Left ventricle myocardium inferior (tissue), 1 donor: Measurements from ENCODE around the gene KNDC1. TPM values are rescaled to one million over a fixed set of nuclear protein-coding genes. Genes with fewer than 3 reads are reported as not detected.
"Not testable (repeated sequence)": the region's sequence is repeated elsewhere in the genome, so short reads cannot be mapped to it uniquely, and the experiment has no call there.

Source experiments
- DNase-seq: peaks from one replicate; pipeline ENCODE4 v3.0.0-alpha.2; 2020
- H3K27ac ChIP-seq: fragments of 200-600 bp; replicated peaks from 2 replicates; pipeline ENCODE4 v1.8.0; 2021
- H3K27me3 ChIP-seq: fragments of 200-600 bp; 2 replicates; pipeline ENCODE4 v1.8.0; 2021; ENCODE audit warnings: low read depth
- H3K36me3 ChIP-seq: fragments of 200-600 bp; 2 replicates; pipeline ENCODE4 v1.8.0; 2021
- H3K4me1 ChIP-seq: fragments of 200-600 bp; 2 replicates; pipeline ENCODE4 v1.8.0; 2021
- H3K4me3 ChIP-seq: fragments of 200-600 bp; 2 replicates; pipeline ENCODE4 v1.8.0; 2021; ENCODE audit warnings: mild to moderate bottlenecking, moderate library complexity
- H3K9me3 ChIP-seq: fragments of 200-600 bp; replicated peaks from 2 replicates; pipeline ENCODE4 v1.8.0; 2021
- intact Hi-C: fragments of 100-400 bp; cut with micrococcal nuclease; formaldehyde crosslinking; loops from one replicate; pipeline ENCODE4 v1.11.0; 2022
- total RNA-seq: library from RNA; stranded (reverse); fragmentation: NEBNext Ultra II Directional; extraction: Animal tissue kit (Norgen Biotek cat#: 25700); gene quantifications from one replicate; pipeline ENCODE4 v1.2.1, GENCODE V29; 2021
- TF ChIP-seq, protein P1 (sequence below): fragments of 200-600 bp; IDR thresholded peaks from 2 replicates; pipeline ENCODE4 v1.8.0; 2021; ENCODE audit warnings: antibody characterized with exemption, mild to moderate bottlenecking, borderline replicate concordance
- donor health status: DM: no; HTN: yes; CAD: no; lungs with severe emphysema.

The KNDC1 gene
- total RNA-seq, 1 donor from 2014 or later, result 0.11 TPM

GRCh38 chr10:133230387-133231195 lies 70.6 kb downstream of the KNDC1 start:
- peaks cover 11% of the 10 kb centered on the region for H3K4me1 ChIP-seq
- DNase-seq, result no peak
- TF ChIP-seq, protein P1, sequence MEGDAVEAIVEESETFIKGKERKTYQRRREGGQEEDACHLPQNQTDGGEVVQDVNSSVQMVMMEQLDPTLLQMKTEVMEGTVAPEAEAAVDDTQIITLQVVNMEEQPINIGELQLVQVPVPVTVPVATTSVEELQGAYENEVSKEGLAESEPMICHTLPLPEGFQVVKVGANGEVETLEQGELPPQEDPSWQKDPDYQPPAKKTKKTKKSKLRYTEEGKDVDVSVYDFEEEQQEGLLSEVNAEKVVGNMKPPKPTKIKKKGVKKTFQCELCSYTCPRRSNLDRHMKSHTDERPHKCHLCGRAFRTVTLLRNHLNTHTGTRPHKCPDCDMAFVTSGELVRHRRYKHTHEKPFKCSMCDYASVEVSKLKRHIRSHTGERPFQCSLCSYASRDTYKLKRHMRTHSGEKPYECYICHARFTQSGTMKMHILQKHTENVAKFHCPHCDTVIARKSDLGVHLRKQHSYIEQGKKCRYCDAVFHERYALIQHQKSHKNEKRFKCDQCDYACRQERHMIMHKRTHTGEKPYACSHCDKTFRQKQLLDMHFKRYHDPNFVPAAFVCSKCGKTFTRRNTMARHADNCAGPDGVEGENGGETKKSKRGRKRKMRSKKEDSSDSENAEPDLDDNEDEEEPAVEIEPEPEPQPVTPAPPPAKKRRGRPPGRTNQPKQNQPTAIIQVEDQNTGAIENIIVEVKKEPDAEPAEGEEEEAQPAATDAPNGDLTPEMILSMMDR, result no peak
- H3K27ac ChIP-seq, result no peak overlapping the region
- H3K27me3 ChIP-seq, result peaks cover 99% of the 10 kb centered on the region
- no peaks in the 10 kb centered on the region for H3K9me3 ChIP-seq
- peak overlapping the region; percentile 36 for H3K4me3 ChIP-seq
- intact Hi-C loops, result no loop called here
- no peaks in the 10 kb centered on the region for H3K36me3 ChIP-seq

GRCh38 chr10:133231244-133231945 lies 71.4 kb downstream of the KNDC1 start:
- H3K4me1 ChIP-seq, result peaks cover 17% of the 10 kb centered on the region
- intact Hi-C loops, result no loop called here
- no peaks in the 10 kb centered on the region for H3K9me3 ChIP-seq
- no peak overlapping the region for H3K27ac ChIP-seq
- no peaks in the 10 kb centered on the region for H3K36me3 ChIP-seq
- no peak for DNase-seq
- peaks cover 99% of the 10 kb centered on the region for H3K27me3 ChIP-seq
- TF ChIP-seq, protein P1, result no peak
- no peak overlapping the region for H3K4me3 ChIP-seq

GRCh38 chr10:133231946-133232574 lies 72.0 kb downstream of the KNDC1 start:
- Histone ChIP-seq H3K4me1 (peaks cover 24% of the 10 kb centered on the region), H3K4me3 (no peak overlapping the region), H3K36me3 (no peaks in the 10 kb centered on the region), H3K27me3 (peaks cover 99% of the 10 kb centered on the region), H3K9me3 (no peaks in the 10 kb centered on the region), H3K27ac (no peak overlapping the region)
- TF ChIP-seq, protein P1, result no peak
- intact Hi-C loops, result no loop called here
- no peak for DNase-seq

DNA sequence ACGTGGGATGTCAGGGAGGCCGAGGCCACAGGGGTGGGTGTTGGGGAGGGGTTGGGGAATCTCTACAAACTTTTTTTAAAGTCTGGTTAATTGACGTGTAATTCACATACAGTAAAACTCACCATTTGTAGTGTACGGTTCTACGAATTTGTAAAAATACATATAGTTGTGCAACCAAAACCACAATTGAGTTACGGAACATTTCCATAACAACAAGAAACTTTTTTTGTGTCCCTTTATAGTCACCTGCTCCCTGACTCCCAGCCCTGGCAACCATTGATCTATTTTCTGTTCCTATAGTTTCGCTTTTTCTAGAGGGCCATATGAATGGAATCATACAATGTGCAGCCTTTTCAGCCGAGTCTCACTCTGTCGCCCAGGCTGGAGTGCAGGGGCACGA lies 74.8 kb downstream of the KNDC1 start:
- H3K27ac ChIP-seq, DNase-seq, H3K36me3 ChIP-seq, H3K4me3 ChIP-seq, intact Hi-C loops, H3K9me3 ChIP-seq: not testable (repeated sequence)
- peaks cover 26% of the 10 kb centered on the region for H3K4me1 ChIP-seq
- H3K27me3 ChIP-seq, result peaks cover 99% of the 10 kb centered on the region

GRCh38 chr10:133235265-133235855 lies 75.3 kb downstream of the KNDC1 start:
- TF ChIP-seq, protein P1, result no peak
- no peaks in the 10 kb centered on the region for H3K36me3 ChIP-seq
- no peak for DNase-seq
- H3K9me3 ChIP-seq, result no peaks in the 10 kb centered on the region
- H3K27ac ChIP-seq, result peak overlapping the region; percentile 27
- intact Hi-C loops, result no loop called here
- peak overlapping the region; percentile 43 for H3K4me3 ChIP-seq
- peaks cover 99% of the 10 kb centered on the region for H3K27me3 ChIP-seq
- H3K4me1 ChIP-seq, result peaks cover 24% of the 10 kb centered on the region
